ENCODE results near the gene MTHFD1L. TPM values are rescaled to one million over a fixed set of nuclear protein-coding genes. Genes with fewer than 3 reads are reported as not detected.

Gene MTHFD1L
- total RNA-seq, 1 donor from 2014 or later = 32.5 TPM

DNA sequence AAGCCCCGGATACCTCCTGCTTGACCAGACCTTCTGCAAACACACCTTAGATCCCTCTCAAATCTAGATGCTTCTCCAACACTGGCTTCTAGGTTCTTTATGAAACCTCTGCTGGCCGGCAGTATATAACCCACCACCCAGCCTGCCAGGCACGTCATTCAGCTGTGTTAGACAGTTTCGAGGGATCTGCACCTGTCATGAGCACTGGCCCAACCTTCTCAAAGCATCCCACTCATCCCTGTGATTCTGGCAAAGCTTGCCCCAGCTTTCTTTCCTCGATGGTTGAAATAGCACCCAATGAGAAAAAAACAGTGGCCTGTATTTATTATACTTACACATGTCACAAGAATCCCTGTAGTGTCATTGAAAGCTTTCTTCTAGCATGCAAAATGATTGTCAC, 157.8 kb downstream of the MTHFD1L start:
- H3K9ac ChIP-seq = peak overlapping the region; percentile 4
- H3K36me3 Mint-ChIP-seq = peaks cover 16% of the 10 kb centered on the region
- TF ChIP-seq, protein P1, sequence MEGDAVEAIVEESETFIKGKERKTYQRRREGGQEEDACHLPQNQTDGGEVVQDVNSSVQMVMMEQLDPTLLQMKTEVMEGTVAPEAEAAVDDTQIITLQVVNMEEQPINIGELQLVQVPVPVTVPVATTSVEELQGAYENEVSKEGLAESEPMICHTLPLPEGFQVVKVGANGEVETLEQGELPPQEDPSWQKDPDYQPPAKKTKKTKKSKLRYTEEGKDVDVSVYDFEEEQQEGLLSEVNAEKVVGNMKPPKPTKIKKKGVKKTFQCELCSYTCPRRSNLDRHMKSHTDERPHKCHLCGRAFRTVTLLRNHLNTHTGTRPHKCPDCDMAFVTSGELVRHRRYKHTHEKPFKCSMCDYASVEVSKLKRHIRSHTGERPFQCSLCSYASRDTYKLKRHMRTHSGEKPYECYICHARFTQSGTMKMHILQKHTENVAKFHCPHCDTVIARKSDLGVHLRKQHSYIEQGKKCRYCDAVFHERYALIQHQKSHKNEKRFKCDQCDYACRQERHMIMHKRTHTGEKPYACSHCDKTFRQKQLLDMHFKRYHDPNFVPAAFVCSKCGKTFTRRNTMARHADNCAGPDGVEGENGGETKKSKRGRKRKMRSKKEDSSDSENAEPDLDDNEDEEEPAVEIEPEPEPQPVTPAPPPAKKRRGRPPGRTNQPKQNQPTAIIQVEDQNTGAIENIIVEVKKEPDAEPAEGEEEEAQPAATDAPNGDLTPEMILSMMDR (IDR thresholded peaks at IDR 0.05) = no peak
- TF ChIP-seq EZH2 (IDR thresholded peaks at IDR 0.05) (no peak), EZH2phosphoT487 (IDR thresholded peaks at IDR 0.05) (no peak)

DNA sequence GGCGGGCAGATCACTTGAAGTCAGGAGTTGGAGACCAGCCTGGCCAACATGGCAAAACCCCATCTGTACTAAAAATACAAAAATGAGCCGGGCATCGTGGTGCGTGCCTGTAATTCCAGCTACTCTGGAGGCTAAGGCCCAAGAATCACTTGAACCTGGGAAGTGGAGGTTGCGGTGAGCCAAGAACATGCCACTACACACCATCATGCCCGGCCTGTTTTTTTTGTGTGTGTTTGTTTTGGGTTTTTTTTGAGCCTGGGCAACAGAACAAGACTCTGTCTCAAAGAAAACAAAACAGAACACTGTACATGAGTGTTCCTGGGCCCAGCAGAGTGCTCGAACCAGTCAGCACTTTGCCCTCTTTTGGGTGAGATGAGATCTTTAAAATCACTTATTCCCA, 159.1 kb downstream of the MTHFD1L start:
- DNase-seq (ENCODE audit: low spot score) = no peak
- H3K36me3 Mint-ChIP-seq = peaks cover 19% of the 10 kb centered on the region
- H3K27ac ChIP-seq = no peak overlapping the region
- H4K20me1 ChIP-seq (ENCODE audit: low read depth) = no peaks in the 10 kb centered on the region
- no peak overlapping the region for H2AFZ ChIP-seq (replicated peaks)
- peaks cover 30% of the 10 kb centered on the region for H3K4me1 Mint-ChIP-seq
- no peak overlapping the region for H3K4me3 Mint-ChIP-seq
- H3K9me3 ChIP-seq (ENCODE audit: low read depth) = no peaks in the 10 kb centered on the region
- H3K36me3 ChIP-seq = no peaks in the 10 kb centered on the region
- H3K9ac ChIP-seq = no peak overlapping the region
- no peaks in the 10 kb centered on the region for H3K79me2 ChIP-seq (ENCODE audit: low read depth)
- H3K27me3 Mint-ChIP-seq (ENCODE audit: insufficient read depth, low read depth) = peaks cover 6% of the 10 kb centered on the region
- H3K27me3 ChIP-seq = no peaks in the 10 kb centered on the region
- H3K9me3 Mint-ChIP-seq = peaks cover 5% of the 10 kb centered on the region
- H3K4me1 ChIP-seq = peaks cover 12% of the 10 kb centered on the region
- no peak overlapping the region for H3K4me3 ChIP-seq
- no peak for TF ChIP-seq EZH2 (IDR thresholded peaks at IDR 0.05)
- H3F3A ChIP-seq (ENCODE audit: low read depth) = no peaks in the 10 kb centered on the region
- H3K27ac Mint-ChIP-seq = peak overlapping the region; percentile 42
- H3K4me2 ChIP-seq = no peak overlapping the region

More for the DNA sequence above, 157.8 kb downstream of the MTHFD1L start:
- no peak overlapping the region for H3K27ac Mint-ChIP-seq
- no peaks in the 10 kb centered on the region for H3K79me2 ChIP-seq (ENCODE audit: low read depth)
- H3K4me1 Mint-ChIP-seq = peaks cover 30% of the 10 kb centered on the region
- peaks cover 12% of the 10 kb centered on the region for H3K4me1 ChIP-seq
- no peaks in the 10 kb centered on the region for H3F3A ChIP-seq (ENCODE audit: low read depth)
- no peak overlapping the region for H3K4me2 ChIP-seq
- no peak overlapping the region for H3K4me3 Mint-ChIP-seq
- peaks cover 6% of the 10 kb centered on the region for H3K27me3 Mint-ChIP-seq (ENCODE audit: insufficient read depth, low read depth)
- peaks cover 2% of the 10 kb centered on the region for H3K9me3 Mint-ChIP-seq
- no peaks in the 10 kb centered on the region for H3K9me3 ChIP-seq (ENCODE audit: low read depth)
- H3K4me3 ChIP-seq = no peak overlapping the region
- H4K20me1 ChIP-seq (ENCODE audit: low read depth) = no peaks in the 10 kb centered on the region
- no peaks in the 10 kb centered on the region for H3K36me3 ChIP-seq
- no peaks in the 10 kb centered on the region for H3K27me3 ChIP-seq
- no peak overlapping the region for H2AFZ ChIP-seq (replicated peaks)
- H3K27ac ChIP-seq = no peak overlapping the region
- DNase-seq (ENCODE audit: low spot score) = no peak

DNA sequence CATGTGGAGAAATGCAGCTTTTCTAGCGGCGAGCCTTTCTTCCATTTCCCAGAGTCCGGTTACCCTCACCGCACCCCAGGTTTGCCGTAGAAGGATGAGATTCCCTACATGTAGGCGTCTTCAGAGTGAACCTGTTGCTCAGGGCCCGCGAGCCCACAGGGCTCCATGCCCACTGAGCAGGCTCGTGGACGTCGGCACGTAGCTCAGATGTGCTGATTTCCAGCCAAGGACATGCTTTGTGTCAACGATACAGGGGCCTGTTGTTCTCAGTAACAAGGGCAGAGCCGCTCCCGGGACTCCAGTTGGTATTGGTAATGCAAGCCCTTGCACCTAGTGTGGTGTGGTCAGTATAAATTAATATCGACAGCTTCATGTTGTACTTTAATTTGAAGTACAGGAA, 159.6 kb downstream of the MTHFD1L start:
- H3K4me2 ChIP-seq = no peak overlapping the region
- no peak overlapping the region for H2AFZ ChIP-seq (replicated peaks)
- no peak overlapping the region for H3K4me3 ChIP-seq
- H3F3A ChIP-seq (ENCODE audit: low read depth) = no peaks in the 10 kb centered on the region
- peaks cover 22% of the 10 kb centered on the region for H3K36me3 Mint-ChIP-seq
- no peaks in the 10 kb centered on the region for H3K79me2 ChIP-seq (ENCODE audit: low read depth)
- H3K4me3 Mint-ChIP-seq = no peak overlapping the region
- peaks cover 12% of the 10 kb centered on the region for H3K4me1 ChIP-seq
- H3K9ac ChIP-seq = no peak overlapping the region
- no peaks in the 10 kb centered on the region for H3K9me3 ChIP-seq (ENCODE audit: low read depth)
- no peak for DNase-seq (ENCODE audit: low spot score)
- no peaks in the 10 kb centered on the region for H4K20me1 ChIP-seq (ENCODE audit: low read depth)
- no peaks in the 10 kb centered on the region for H3K36me3 ChIP-seq
- H3K9me3 Mint-ChIP-seq = peaks cover 5% of the 10 kb centered on the region
- H3K27me3 ChIP-seq = no peaks in the 10 kb centered on the region
- H3K27ac ChIP-seq = no peak overlapping the region
- H3K27ac Mint-ChIP-seq = peak overlapping the region; percentile 42
- TF ChIP-seq, protein P1 (IDR thresholded peaks at IDR 0.05) = no peak
- no peak for TF ChIP-seq EZH2phosphoT487 (IDR thresholded peaks at IDR 0.05)
- H3K27me3 Mint-ChIP-seq (ENCODE audit: insufficient read depth, low read depth) = peaks cover 6% of the 10 kb centered on the region
- H3K4me1 Mint-ChIP-seq = peaks cover 30% of the 10 kb centered on the region

DNA sequence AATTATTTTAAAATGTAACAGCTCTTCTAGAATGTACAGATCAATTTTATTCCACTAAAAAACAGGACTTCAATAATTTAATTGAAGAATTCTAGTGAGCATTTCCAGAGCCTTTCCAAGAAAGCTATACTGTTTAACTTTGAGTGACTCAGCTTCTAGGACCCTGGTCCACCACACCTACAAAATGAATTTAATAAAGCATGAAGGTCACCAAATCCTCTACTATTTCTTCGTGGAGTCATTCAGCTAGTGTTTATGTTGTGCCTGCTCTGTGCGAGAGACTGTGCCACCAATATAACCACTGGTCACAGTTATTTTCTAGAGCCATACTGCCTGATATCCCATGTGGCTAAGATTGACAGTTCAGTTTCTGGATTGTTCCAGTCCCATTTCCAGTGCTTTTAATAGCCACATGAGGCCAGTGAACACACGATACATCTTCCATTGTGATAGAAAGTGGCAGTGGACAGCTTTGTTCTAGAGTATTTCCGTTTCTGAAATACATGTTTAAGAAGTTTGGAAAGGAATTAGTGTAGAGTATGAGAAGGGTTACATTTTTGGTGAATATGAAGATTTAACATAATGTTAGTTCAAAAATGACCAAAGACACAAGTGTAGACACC, 160.7 kb downstream of the MTHFD1L start:
- Histone ChIP-seq H3K27ac (no peak overlapping the region), H3K36me3 (no peaks in the 10 kb centered on the region), H3F3A (ENCODE audit: low read depth) (no peaks in the 10 kb centered on the region), H3K4me1 (peaks cover 9% of the 10 kb centered on the region), H3K9ac (no peak overlapping the region), H3K27me3 (no peaks in the 10 kb centered on the region), H3K9me3 (ENCODE audit: low read depth) (no peaks in the 10 kb centered on the region), H3K4me3 (no peak overlapping the region), H2AFZ (replicated peaks) (no peak overlapping the region), H3K4me2 (no peak overlapping the region), H4K20me1 (ENCODE audit: low read depth) (no peaks in the 10 kb centered on the region), H3K79me2 (ENCODE audit: low read depth) (no peaks in the 10 kb centered on the region)
- no peak for DNase-seq (ENCODE audit: low spot score)
- H3K9me3 Mint-ChIP-seq = peaks cover 5% of the 10 kb centered on the region
- peaks cover 30% of the 10 kb centered on the region for H3K4me1 Mint-ChIP-seq
- no peak overlapping the region for H3K27ac Mint-ChIP-seq
- peaks cover 6% of the 10 kb centered on the region for H3K27me3 Mint-ChIP-seq (ENCODE audit: insufficient read depth, low read depth)
- no peak overlapping the region for H3K4me3 Mint-ChIP-seq
- H3K36me3 Mint-ChIP-seq = peaks cover 25% of the 10 kb centered on the region
- TF ChIP-seq, protein P1 (IDR thresholded peaks at IDR 0.05) = no peak
- no peak for TF ChIP-seq EZH2 (IDR thresholded peaks at IDR 0.05)
- no peak for TF ChIP-seq EZH2phosphoT487 (IDR thresholded peaks at IDR 0.05)
